H1 (cell line): Measurements from ENCODE around the gene LPP. TPM values are rescaled to one million over a fixed set of nuclear protein-coding genes. Genes with fewer than 3 reads are reported as not detected.

Source experiments
- CTBP2 ChIP-seq: IDR thresholded peaks from 2 replicates; pipeline ENCODE4 v1.7.0; 2011; ENCODE audit warnings: borderline replicate concordance, mild to moderate bottlenecking, moderate library complexity, mixed read lengths, low read length; ENCODE audit not compliant: insufficient read depth, insufficient read length
- NRF1 ChIP-seq: IDR thresholded peaks from 2 replicates; pipeline ENCODE4 v1.6.1; 2011; ENCODE audit warnings: mild to moderate bottlenecking, low read depth, low read length, improper control_type of control experiment
- PHF8 ChIP-seq: fragments of 200-600 bp; sonication (generic); conservative IDR thresholded peaks from 2 replicates; pipeline ENCODE4 v1.7.1; 2012; ENCODE audit warnings: low read depth, mild to moderate bottlenecking, inconsistent platforms, low read length, moderate library complexity
- POLR2AphosphoS5 ChIP-seq: IDR thresholded peaks from 2 replicates; pipeline ENCODE4 v1.6.1; 2011; ENCODE audit warnings: low read depth, low read length
- POU5F1 ChIP-seq: IDR thresholded peaks from 2 replicates; pipeline ENCODE4 v1.6.1; 2011; ENCODE audit warnings: low read depth, mild to moderate bottlenecking, low read length, moderate library complexity
- ZNF274 ChIP-seq: IDR thresholded peaks from 2 replicates; pipeline ENCODE4 v1.7.0; 2012; ENCODE audit warnings: low read length, borderline replicate concordance; ENCODE audit errors: extremely low read depth
- polyA plus RNA-seq, 7 experiments: library from polyadenylated mRNA; depleted of rRNA in 3 of 7; stranded (reverse) in 5 of 7; unstranded in 2 of 7; fragments of >200 nt in 5 of 7; fragments of 200-250 nt in 2 of 7; gene quantifications; 1 replicate in 5 of 7; 2 replicates in 1 of 7; 4 replicates in 1 of 7; pipeline versions ENCODE4 v1.2.1 to v1.2.3, GENCODE V29; 2011 to 2013; ENCODE audit warnings: missing spikeins in 2 of 7, mixed read lengths in 2 of 7
- total RNA-seq: library from RNA; stranded (reverse); fragmentation: NEBNext Ultra II Directional; extraction: Animal tissue kit (Norgen Biotek cat#: 25700); gene quantifications from 2 replicates; pipeline ENCODE4 v1.2.1, GENCODE V29; 2021
- TF ChIP-seq, protein P1 (sequence below): fragments of 300-600 bp; sonication (generic); IDR thresholded peaks from 2 replicates; pipeline ENCODE4 v1.7.1; 2012; ENCODE audit warnings: low read length, moderate library complexity, mild to moderate bottlenecking, inconsistent platforms; ENCODE audit not compliant: insufficient replicate concordance
- TF ChIP-seq, protein P2 (sequence below): IDR thresholded peaks from 2 replicates; pipeline ENCODE4 v1.6.1; 2011; ENCODE audit warnings: low read length, improper control_type of control experiment

Gene LPP
- total and polyA plus RNA-seq, 2 of the 8 experiments (the other 6 are each of a cell fraction or from before 2014, with no cell fraction given), result 10.0 to 53.3 TPM

DNA sequence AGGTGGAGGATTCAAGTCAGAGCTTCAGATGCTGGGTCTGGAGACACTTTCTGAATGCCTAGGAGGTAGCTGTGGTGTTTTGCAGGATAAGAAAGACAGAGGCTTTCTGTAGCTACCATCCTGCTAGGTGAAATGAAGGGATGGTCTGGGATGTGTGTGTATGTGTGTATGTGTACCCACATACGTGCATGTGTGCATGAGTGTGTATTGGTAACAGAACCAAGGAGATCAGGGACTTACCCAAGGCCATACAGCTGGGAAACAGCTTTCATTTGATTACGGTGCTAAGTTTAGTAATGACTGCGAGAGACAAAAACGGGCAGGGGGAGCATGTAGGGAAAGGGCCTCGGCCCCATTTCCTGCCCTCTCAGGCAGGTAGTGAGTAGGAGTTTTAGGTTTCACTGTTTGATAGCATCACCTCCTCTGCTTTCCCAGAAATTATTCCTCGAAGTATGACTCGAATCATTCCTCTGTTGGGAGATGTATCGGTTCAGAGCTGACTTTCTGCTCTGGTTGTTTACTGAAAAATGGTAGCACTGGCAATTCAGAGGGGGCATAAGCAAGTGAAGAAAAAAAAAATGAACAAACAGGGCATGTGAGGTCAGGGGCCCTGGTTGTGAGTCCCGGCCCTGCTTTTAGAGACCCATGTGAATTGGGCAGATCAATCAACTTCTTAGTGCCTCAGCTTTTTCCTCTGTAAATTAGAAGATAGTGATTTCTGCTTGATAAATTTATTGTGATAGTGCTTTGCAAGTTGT lies 130.7 kb downstream of the LPP start (continued):
- TF ChIP-seq, protein P1, sequence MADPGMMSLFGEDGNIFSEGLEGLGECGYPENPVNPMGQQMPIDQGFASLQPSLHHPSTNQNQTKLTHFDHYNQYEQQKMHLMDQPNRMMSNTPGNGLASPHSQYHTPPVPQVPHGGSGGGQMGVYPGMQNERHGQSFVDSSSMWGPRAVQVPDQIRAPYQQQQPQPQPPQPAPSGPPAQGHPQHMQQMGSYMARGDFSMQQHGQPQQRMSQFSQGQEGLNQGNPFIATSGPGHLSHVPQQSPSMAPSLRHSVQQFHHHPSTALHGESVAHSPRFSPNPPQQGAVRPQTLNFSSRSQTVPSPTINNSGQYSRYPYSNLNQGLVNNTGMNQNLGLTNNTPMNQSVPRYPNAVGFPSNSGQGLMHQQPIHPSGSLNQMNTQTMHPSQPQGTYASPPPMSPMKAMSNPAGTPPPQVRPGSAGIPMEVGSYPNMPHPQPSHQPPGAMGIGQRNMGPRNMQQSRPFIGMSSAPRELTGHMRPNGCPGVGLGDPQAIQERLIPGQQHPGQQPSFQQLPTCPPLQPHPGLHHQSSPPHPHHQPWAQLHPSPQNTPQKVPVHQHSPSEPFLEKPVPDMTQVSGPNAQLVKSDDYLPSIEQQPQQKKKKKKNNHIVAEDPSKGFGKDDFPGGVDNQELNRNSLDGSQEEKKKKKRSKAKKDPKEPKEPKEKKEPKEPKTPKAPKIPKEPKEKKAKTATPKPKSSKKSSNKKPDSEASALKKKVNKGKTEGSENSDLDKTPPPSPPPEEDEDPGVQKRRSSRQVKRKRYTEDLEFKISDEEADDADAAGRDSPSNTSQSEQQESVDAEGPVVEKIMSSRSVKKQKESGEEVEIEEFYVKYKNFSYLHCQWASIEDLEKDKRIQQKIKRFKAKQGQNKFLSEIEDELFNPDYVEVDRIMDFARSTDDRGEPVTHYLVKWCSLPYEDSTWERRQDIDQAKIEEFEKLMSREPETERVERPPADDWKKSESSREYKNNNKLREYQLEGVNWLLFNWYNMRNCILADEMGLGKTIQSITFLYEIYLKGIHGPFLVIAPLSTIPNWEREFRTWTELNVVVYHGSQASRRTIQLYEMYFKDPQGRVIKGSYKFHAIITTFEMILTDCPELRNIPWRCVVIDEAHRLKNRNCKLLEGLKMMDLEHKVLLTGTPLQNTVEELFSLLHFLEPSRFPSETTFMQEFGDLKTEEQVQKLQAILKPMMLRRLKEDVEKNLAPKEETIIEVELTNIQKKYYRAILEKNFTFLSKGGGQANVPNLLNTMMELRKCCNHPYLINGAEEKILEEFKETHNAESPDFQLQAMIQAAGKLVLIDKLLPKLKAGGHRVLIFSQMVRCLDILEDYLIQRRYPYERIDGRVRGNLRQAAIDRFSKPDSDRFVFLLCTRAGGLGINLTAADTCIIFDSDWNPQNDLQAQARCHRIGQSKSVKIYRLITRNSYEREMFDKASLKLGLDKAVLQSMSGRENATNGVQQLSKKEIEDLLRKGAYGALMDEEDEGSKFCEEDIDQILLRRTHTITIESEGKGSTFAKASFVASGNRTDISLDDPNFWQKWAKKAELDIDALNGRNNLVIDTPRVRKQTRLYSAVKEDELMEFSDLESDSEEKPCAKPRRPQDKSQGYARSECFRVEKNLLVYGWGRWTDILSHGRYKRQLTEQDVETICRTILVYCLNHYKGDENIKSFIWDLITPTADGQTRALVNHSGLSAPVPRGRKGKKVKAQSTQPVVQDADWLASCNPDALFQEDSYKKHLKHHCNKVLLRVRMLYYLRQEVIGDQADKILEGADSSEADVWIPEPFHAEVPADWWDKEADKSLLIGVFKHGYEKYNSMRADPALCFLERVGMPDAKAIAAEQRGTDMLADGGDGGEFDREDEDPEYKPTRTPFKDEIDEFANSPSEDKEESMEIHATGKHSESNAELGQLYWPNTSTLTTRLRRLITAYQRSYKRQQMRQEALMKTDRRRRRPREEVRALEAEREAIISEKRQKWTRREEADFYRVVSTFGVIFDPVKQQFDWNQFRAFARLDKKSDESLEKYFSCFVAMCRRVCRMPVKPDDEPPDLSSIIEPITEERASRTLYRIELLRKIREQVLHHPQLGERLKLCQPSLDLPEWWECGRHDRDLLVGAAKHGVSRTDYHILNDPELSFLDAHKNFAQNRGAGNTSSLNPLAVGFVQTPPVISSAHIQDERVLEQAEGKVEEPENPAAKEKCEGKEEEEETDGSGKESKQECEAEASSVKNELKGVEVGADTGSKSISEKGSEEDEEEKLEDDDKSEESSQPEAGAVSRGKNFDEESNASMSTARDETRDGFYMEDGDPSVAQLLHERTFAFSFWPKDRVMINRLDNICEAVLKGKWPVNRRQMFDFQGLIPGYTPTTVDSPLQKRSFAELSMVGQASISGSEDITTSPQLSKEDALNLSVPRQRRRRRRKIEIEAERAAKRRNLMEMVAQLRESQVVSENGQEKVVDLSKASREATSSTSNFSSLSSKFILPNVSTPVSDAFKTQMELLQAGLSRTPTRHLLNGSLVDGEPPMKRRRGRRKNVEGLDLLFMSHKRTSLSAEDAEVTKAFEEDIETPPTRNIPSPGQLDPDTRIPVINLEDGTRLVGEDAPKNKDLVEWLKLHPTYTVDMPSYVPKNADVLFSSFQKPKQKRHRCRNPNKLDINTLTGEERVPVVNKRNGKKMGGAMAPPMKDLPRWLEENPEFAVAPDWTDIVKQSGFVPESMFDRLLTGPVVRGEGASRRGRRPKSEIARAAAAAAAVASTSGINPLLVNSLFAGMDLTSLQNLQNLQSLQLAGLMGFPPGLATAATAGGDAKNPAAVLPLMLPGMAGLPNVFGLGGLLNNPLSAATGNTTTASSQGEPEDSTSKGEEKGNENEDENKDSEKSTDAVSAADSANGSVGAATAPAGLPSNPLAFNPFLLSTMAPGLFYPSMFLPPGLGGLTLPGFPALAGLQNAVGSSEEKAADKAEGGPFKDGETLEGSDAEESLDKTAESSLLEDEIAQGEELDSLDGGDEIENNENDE, result no peak
- TF ChIP-seq CTBP2, result no peak
- TF ChIP-seq NRF1, result no peak
- no peak for TF ChIP-seq POU5F1
- TF ChIP-seq POLR2AphosphoS5, result no peak
- no peak for TF ChIP-seq PHF8
- TF ChIP-seq ZNF274, result no peak
- TF ChIP-seq, protein P2, sequence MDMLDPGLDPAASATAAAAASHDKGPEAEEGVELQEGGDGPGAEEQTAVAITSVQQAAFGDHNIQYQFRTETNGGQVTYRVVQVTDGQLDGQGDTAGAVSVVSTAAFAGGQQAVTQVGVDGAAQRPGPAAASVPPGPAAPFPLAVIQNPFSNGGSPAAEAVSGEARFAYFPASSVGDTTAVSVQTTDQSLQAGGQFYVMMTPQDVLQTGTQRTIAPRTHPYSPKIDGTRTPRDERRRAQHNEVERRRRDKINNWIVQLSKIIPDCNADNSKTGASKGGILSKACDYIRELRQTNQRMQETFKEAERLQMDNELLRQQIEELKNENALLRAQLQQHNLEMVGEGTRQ, result no peak
